Nephron (organoid): ENCODE measurements around the gene RGS19.

Source experiments
- H3K27ac Mint-ChIP-seq, 3 experiments: 2 replicates each; pipeline ENCODE4 v1.8.0; 2020; ENCODE audit warnings: mixed read lengths in 3 of 3, mild to moderate bottlenecking in 2 of 3, moderate library complexity in 1 of 3
- H3K27me3 Mint-ChIP-seq: 2 replicates; pipeline ENCODE4 v1.8.0; 2021; ENCODE audit warnings: low read depth, mild to moderate bottlenecking, moderate library complexity, mixed read lengths
- H3K36me3 Mint-ChIP-seq: 2 replicates; pipeline ENCODE4 v1.8.0; 2020; ENCODE audit warnings: low read depth, mixed read lengths
- H3K4me1 Mint-ChIP-seq: 2 replicates; pipeline ENCODE4 v1.8.0; 2020; ENCODE audit warnings: mixed read lengths
- H3K4me3 Mint-ChIP-seq, 3 experiments: 2 replicates each; pipeline ENCODE4 v1.8.0; 2020; ENCODE audit warnings: mild to moderate bottlenecking in 3 of 3, mixed read lengths in 3 of 3, moderate library complexity in 2 of 3
- H3K9me3 Mint-ChIP-seq: 2 replicates; pipeline ENCODE4 v1.8.0; 2020; ENCODE audit warnings: mixed read lengths
- CTCF ChIP-seq, 3 experiments: fragments of 200-600 bp; sonication (generic); IDR thresholded peaks; one replicate each; pipeline ENCODE4 v1.5.0; 2021; ENCODE audit warnings: antibody characterized with exemption in 3 of 3; ENCODE audit not compliant: unreplicated experiment in 3 of 3

RGS19 gene

GRCh38 chr20:64104667-64105451, 25.5 kb upstream of the RGS19 start:
- TF ChIP-seq CTCF (IDR thresholded peaks at IDR 0.05; ENCODE audit: unreplicated experiment in 3 of 3): no peak
- Mint-ChIP-seq H3K9me3 (no peaks in the 10 kb centered on the region), H3K36me3 (no peaks in the 10 kb centered on the region), H3K27ac (no peak overlapping the region), H3K4me3 (no peak overlapping the region), H3K27me3 (peaks cover 41% of the 10 kb centered on the region), H3K4me1 (peaks cover under 1% of the 10 kb centered on the region)

GRCh38 chr20:64103871-64104666, 24.8 kb upstream of the RGS19 start:
- Mint-ChIP-seq H3K9me3 (no peaks in the 10 kb centered on the region), H3K27me3 (peaks cover 46% of the 10 kb centered on the region), H3K4me1 (no peaks in the 10 kb centered on the region), H3K36me3 (no peaks in the 10 kb centered on the region), H3K4me3 (no peak overlapping the region), H3K27ac (no peak overlapping the region)
- TF ChIP-seq CTCF (IDR thresholded peaks at IDR 0.05; ENCODE audit: unreplicated experiment in 3 of 3): no peak

- H3K4me1 Mint-ChIP-seq: no peaks in the 10 kb centered on the region
- no peaks in the 10 kb centered on the region for H3K9me3 Mint-ChIP-seq
- peaks cover 51% of the 10 kb centered on the region for H3K27me3 Mint-ChIP-seq
- H3K27ac Mint-ChIP-seq: peak overlapping the region in 1 of 3 experiments; percentile 49
- TF ChIP-seq CTCF (IDR thresholded peaks at IDR 0.05; ENCODE audit: unreplicated experiment in 3 of 3): no peak
- H3K4me3 Mint-ChIP-seq: peak overlapping the region; percentile 30 to 81 (median 59)
- H3K36me3 Mint-ChIP-seq: no peaks in the 10 kb centered on the region
Observed at GRCh38 chr20:64102647-64103354, 23.5 kb upstream of the RGS19 start.

- no peaks in the 10 kb centered on the region for H3K4me1 Mint-ChIP-seq
- peak; percentile 63 to 80 (median 73) for TF ChIP-seq CTCF (IDR thresholded peaks at IDR 0.05; ENCODE audit: unreplicated experiment in 3 of 3)
Observed at GRCh38 chr20:64101731-64102621, 22.7 kb upstream of the RGS19 start.

GRCh38 chr20:64100946-64101688, 21.8 kb upstream of the RGS19 start:
- peak overlapping the region in 2 of 3 experiments; percentile 46 to 50 for H3K4me3 Mint-ChIP-seq
- no peak for TF ChIP-seq CTCF (IDR thresholded peaks at IDR 0.05; ENCODE audit: unreplicated experiment in 3 of 3)
- H3K27me3 Mint-ChIP-seq: peaks cover 56% of the 10 kb centered on the region
- peaks cover 5% of the 10 kb centered on the region for H3K36me3 Mint-ChIP-seq
- H3K4me1 Mint-ChIP-seq: no peaks in the 10 kb centered on the region
- H3K9me3 Mint-ChIP-seq: peaks cover 3% of the 10 kb centered on the region
- H3K27ac Mint-ChIP-seq: no peak overlapping the region

More at GRCh38 chr20:64101731-64102621, 22.7 kb upstream of the RGS19 start:
- H3K9me3 Mint-ChIP-seq: no peaks in the 10 kb centered on the region
- H3K27ac Mint-ChIP-seq: no peak overlapping the region
- H3K36me3 Mint-ChIP-seq: peaks cover under 1% of the 10 kb centered on the region
- H3K4me3 Mint-ChIP-seq: peak overlapping the region in 2 of 3 experiments; percentile 46 to 50
- H3K27me3 Mint-ChIP-seq: peaks cover 52% of the 10 kb centered on the region
